Activated naive CD8-positive, alpha-beta T cell (primary cell): ENCODE results near the gene CYP3A4.

Experiments used
- H3K27ac Mint-ChIP-seq: one replicate; pipeline ENCODE4 v1.8.0; 2021; ENCODE audit warnings: mixed read lengths
- H3K27me3 Mint-ChIP-seq: one replicate; pipeline ENCODE4 v1.8.0; 2021; ENCODE audit warnings: mixed read lengths
- H3K36me3 Mint-ChIP-seq: one replicate; pipeline ENCODE4 v1.8.0; 2021; ENCODE audit warnings: mixed read lengths
- H3K4me1 Mint-ChIP-seq: one replicate; pipeline ENCODE4 v1.8.0; 2021; ENCODE audit warnings: low read depth, mixed read lengths
- H3K4me3 Mint-ChIP-seq: one replicate; pipeline ENCODE4 v1.8.0; 2021; ENCODE audit warnings: mild to moderate bottlenecking, mixed read lengths
- H3K9me3 Mint-ChIP-seq: one replicate; pipeline ENCODE4 v1.8.0; 2021; ENCODE audit warnings: low read depth, mixed read lengths

CYP3A4 gene

DNA sequence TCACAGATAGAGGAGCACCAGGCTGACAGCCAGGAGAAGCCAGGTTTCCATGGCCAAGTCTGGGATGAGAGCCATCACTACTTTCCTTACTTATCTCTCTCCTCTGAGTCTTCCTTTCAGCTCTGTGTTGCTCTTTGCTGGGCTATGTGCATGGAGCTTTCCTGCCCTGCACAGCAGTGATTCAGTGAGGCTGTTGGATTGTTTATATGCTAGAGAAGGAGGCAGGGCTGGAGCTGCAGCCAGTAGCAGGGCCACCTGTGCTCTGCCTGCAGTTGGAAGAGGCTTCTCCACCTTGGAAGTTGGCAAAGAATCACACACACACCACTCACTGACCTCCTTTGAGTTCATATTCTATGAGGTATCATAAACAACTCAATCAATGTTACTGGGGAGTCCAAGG is at the start of gene CYP3A4:
Gene CYP3A4, minus strand, starts transcription at position 178 of the 400 bp plus-strand sequence. Its CDS starts 103 bp downstream, at position 75.
- Mint-ChIP-seq H3K27ac (no peak within 1 kb of the TSS), H3K27me3 (peaks cover 7% of the 10 kb centered on the region), H3K4me1 (peaks cover 23% of the 10 kb centered on the region), H3K9me3 (no peaks in the 10 kb centered on the region), H3K36me3 (peaks cover 2% of the 10 kb centered on the region), H3K4me3 (no peak within 1 kb of the TSS)

DNA sequence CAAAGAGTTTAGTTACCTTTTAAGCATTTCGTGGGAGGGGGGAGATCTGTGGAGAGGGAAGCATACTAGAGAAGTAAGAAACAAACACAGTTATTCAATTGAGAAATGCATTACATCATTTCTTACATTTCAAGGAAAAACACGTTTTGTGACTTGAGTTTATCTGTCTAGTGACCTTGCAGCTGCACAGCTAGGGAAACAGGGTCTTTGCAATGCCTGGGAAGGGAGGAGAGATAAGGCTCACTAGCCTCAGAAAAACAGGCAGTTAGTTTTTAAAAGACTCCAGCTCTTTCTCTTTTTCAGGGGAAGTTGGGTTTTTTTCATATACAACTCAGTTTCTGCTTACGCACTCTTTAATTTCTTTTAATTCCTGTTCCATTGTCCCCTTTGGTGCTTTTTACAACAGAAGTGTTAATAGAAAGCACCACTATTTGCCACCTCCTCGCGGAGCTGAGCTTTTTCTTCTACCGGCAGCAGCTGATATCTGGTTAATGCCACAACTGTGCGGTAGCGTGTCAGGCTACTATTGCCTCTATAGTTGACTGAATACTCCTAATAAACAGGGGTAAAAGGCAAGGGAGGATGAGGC is 49.4 kb upstream of the CYP3A4 start:
- Mint-ChIP-seq H3K27ac (no peak overlapping the region), H3K9me3 (no peaks in the 10 kb centered on the region), H3K36me3 (no peaks in the 10 kb centered on the region), H3K4me3 (no peak overlapping the region), H3K4me1 (peaks cover 8% of the 10 kb centered on the region), H3K27me3 (peaks cover 6% of the 10 kb centered on the region)

DNA sequence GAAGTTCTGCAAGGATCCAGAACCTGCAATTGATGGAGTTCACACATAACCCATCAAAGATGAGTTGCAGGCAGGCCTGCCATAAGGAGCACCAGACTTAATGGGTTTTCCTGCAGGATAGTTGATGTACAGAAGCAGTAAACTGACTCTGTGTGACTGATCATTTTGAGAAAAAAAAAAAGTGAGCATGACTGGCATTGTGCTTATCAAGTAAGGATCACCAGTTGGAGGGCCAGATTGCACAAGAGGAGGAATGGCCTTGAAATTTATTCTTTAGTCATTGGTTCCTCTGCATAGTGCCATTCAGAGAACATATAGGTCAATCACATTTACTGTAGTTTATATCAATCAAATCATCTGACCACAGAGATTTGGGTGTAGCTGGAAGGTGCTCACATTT is 47.6 kb upstream of the CYP3A4 start:
- H3K4me1 Mint-ChIP-seq = no peaks in the 10 kb centered on the region
- H3K27ac Mint-ChIP-seq = no peak overlapping the region
- no peaks in the 10 kb centered on the region for H3K36me3 Mint-ChIP-seq
- peaks cover 6% of the 10 kb centered on the region for H3K27me3 Mint-ChIP-seq
- H3K9me3 Mint-ChIP-seq = no peaks in the 10 kb centered on the region
- no peak overlapping the region for H3K4me3 Mint-ChIP-seq

DNA sequence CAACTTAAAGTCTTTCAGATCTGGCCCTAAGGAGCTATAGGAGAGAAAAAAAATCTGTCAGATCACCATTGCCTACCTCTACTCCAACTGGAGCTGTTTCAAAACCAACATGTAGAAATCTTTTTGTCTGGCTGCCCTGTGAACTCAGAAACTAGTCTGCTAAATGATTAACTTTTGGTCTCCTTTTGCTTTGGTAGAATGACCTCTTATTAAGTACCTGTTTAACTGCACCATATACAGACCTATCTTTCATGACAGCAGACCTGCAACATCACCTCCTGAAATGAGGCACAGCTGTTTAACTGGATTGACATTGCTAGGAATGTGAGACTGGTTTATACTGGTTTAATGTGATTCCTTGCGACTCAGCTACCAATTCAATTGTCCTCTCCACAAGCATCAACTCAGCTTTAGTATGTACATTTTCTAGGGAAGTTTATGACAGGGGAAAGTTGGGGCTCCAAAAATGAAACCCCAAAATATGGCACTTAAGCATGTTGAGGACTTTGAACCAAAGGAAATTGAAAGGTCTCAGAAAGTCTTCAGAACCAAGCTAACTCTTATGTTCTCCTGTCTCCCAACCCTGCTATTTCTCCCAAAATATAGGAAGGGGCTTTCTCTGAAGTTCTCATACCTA is 45.7 kb upstream of the CYP3A4 start:
- Mint-ChIP-seq H3K36me3 (no peaks in the 10 kb centered on the region), H3K27me3 (peaks cover 6% of the 10 kb centered on the region), H3K4me1 (no peaks in the 10 kb centered on the region), H3K27ac (no peak overlapping the region), H3K4me3 (no peak overlapping the region), H3K9me3 (no peaks in the 10 kb centered on the region)

GRCh38 chr7:99828811-99829210 is 44.8 kb upstream of the CYP3A4 start:
- Mint-ChIP-seq H3K36me3 (no peaks in the 10 kb centered on the region), H3K27me3 (peaks cover 6% of the 10 kb centered on the region), H3K4me1 (no peaks in the 10 kb centered on the region), H3K4me3 (no peak overlapping the region), H3K27ac (no peak overlapping the region), H3K9me3 (no peaks in the 10 kb centered on the region)

DNA sequence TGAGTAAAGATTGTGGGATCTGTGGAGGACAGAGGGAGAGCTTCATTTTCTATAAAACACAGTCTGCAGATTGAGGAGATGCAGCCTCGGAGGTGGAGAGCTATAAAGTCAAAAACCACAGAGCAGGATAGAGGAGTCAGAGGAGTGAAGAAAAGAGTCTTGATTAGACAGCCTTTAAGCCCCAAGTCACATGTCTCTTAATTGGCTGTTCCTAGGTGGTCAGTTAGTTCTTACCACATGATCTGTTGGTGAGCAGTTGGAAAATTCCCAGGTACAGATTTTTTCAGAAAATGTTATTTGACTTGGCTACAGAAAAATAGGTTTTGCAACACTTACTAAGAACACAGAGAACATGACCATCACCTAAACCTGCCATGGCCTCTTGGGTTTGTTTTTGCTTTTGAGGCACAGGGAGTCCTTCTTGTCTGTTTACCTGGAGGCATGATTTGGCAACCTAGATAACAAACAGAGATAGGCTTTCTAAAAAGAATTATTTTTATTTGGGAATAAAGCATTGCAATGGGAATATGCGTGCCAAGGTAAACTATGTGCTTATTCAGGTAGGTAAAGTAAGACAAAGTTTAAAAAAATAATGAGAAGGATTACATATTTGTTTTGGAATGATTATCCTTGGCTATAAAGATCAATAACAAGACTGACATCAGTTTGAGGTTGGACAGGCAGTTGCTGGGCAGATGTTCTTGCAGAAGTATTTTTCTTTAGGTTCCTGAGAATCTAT is 43.2 kb upstream of the CYP3A4 start:
- H3K9me3 Mint-ChIP-seq = no peaks in the 10 kb centered on the region
- no peak overlapping the region for H3K27ac Mint-ChIP-seq
- H3K4me1 Mint-ChIP-seq = no peaks in the 10 kb centered on the region
- peaks cover 4% of the 10 kb centered on the region for H3K27me3 Mint-ChIP-seq
- no peak overlapping the region for H3K4me3 Mint-ChIP-seq
- H3K36me3 Mint-ChIP-seq = no peaks in the 10 kb centered on the region

DNA sequence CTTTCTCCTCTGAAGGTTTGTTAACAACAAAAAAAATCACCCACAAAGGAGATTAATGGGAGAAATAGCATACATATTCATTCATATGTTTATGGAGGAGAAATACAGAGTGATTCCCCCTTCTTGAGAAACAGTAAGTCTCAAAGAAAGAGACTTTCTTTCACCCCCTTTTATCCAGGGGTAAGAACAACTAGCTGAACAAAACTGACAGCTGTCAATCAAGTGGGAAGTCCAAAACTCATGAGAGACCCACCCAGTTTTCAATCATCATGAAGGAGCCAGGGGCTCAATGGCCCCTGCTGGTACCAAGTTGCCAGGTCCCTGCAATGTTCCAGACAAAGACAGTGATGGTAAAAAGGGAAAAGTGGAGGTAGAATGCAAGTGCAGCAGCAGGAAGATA is 41.9 kb upstream of the CYP3A4 start:
- Mint-ChIP-seq H3K4me3 (no peak overlapping the region), H3K36me3 (no peaks in the 10 kb centered on the region), H3K9me3 (no peaks in the 10 kb centered on the region), H3K4me1 (no peaks in the 10 kb centered on the region), H3K27ac (no peak overlapping the region), H3K27me3 (peaks cover 4% of the 10 kb centered on the region)

DNA sequence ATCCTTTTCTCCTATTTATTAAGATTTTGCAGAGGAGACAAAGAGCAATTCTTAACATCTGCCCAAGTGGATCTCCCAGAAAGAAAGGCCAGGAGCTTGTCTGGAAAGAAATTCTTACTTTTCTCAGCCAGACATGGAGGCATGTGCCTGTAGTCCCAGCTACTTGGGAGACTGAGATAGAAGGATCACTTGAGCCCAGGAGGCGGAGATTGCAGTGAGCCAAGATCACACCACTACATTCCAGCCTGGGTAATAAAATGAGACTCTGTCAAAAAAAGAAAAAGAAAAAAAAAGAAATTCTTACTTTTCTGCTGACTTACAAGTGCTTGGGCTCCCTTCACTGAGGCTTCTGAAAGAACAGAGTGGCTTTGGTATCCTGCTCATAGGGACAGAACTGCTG is 41.5 kb upstream of the CYP3A4 start:
- H3K27me3 Mint-ChIP-seq = no peaks in the 10 kb centered on the region
- H3K4me3 Mint-ChIP-seq = no peak overlapping the region
- no peaks in the 10 kb centered on the region for H3K36me3 Mint-ChIP-seq
- no peak overlapping the region for H3K27ac Mint-ChIP-seq
- H3K4me1 Mint-ChIP-seq = no peaks in the 10 kb centered on the region
- no peaks in the 10 kb centered on the region for H3K9me3 Mint-ChIP-seq

GRCh38 chr7:99824091-99824490 is 40.1 kb upstream of the CYP3A4 start:
- no peaks in the 10 kb centered on the region for H3K36me3 Mint-ChIP-seq
- peaks cover 1% of the 10 kb centered on the region for H3K27me3 Mint-ChIP-seq
- H3K4me1 Mint-ChIP-seq = no peaks in the 10 kb centered on the region
- H3K4me3 Mint-ChIP-seq = no peak overlapping the region
- H3K9me3 Mint-ChIP-seq = no peaks in the 10 kb centered on the region
- no peak overlapping the region for H3K27ac Mint-ChIP-seq

GRCh38 chr7:99822731-99823718 is 39.0 kb upstream of the CYP3A4 start:
- Mint-ChIP-seq H3K4me1 (no peaks in the 10 kb centered on the region), H3K27me3 (peaks cover 2% of the 10 kb centered on the region), H3K27ac (no peak overlapping the region), H3K9me3 (no peaks in the 10 kb centered on the region), H3K4me3 (no peak overlapping the region), H3K36me3 (no peaks in the 10 kb centered on the region)

GRCh38 chr7:99820408-99821027 is 36.5 kb upstream of the CYP3A4 start:
- H3K27ac Mint-ChIP-seq = no peak overlapping the region
- H3K4me3 Mint-ChIP-seq = no peak overlapping the region
- H3K27me3 Mint-ChIP-seq = peaks cover 2% of the 10 kb centered on the region

GRCh38 chr7:99808766-99809165 is 24.8 kb upstream of the CYP3A4 start:
- Mint-ChIP-seq H3K9me3 (no peaks in the 10 kb centered on the region), H3K36me3 (peaks cover 2% of the 10 kb centered on the region), H3K4me1 (no peaks in the 10 kb centered on the region), H3K4me3 (no peak overlapping the region), H3K27ac (no peak overlapping the region), H3K27me3 (peaks cover 11% of the 10 kb centered on the region)

More at GRCh38 chr7:99820408-99821027, 36.5 kb upstream of the CYP3A4 start:
- Mint-ChIP-seq H3K4me1 (no peaks in the 10 kb centered on the region), H3K9me3 (no peaks in the 10 kb centered on the region), H3K36me3 (no peaks in the 10 kb centered on the region)

DNA sequence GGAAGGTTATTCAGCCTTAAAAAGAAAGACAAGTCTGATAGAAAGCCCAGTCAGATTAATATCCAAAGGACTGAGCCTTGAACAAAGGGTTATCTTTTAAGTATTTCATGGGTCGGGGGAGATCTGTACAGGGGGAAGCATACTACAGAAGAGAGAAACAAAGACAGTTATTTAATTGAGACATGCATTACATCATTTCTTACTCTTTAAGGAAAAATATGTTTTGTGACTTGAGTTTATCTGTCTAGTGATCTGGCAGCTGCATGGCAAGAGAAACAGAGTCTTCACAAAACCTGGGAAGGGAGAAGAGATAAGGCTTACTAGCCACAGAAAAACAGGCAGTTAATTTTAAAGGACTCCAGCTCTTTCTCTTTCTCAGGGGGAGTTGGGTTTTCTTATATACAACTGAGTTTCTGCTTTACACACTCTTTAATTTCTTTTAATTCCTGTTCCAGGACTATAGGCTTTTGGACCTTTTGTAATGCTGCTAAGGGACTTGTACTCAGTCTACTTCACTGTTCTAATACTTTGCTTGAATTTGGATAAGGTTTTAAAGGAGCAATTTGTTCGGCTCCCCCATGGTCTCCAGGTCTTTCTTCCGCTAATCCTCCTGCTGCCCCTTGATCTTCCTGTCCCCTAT is 23.0 kb upstream of the CYP3A4 start:
- Mint-ChIP-seq H3K4me1 (no peaks in the 10 kb centered on the region), H3K36me3 (peaks cover 2% of the 10 kb centered on the region), H3K4me3 (no peak overlapping the region), H3K27ac (no peak overlapping the region), H3K9me3 (no peaks in the 10 kb centered on the region), H3K27me3 (peaks cover 11% of the 10 kb centered on the region)

- no peaks in the 10 kb centered on the region for H3K4me1 Mint-ChIP-seq
- peaks cover 13% of the 10 kb centered on the region for H3K27me3 Mint-ChIP-seq
- H3K4me3 Mint-ChIP-seq = no peak overlapping the region
- H3K27ac Mint-ChIP-seq = no peak overlapping the region
- H3K36me3 Mint-ChIP-seq = peaks cover 2% of the 10 kb centered on the region
- H3K9me3 Mint-ChIP-seq = no peaks in the 10 kb centered on the region
Measured at GRCh38 chr7:99805641-99806040, 21.7 kb upstream of the CYP3A4 start.
